LoVo (cell line): Measurements from ENCODE around the gene DOK4.
"Not testable (repeated sequence)": the region's sequence is repeated elsewhere in the genome, so short reads cannot be mapped to it uniquely, and the experiment has no call there.

ENCODE experiments used
- DNase-seq: peaks from one replicate; pipeline ENCODE4 v3.0.0-alpha.2; 2016; ENCODE audit warnings: low spot score

The DOK4 gene

GRCh38 chr16:57445510-57445909 lies 40.8 kb downstream of the DOK4 start:
- no peak for DNase-seq

GRCh38 chr16:57444711-57445110 lies 41.6 kb downstream of the DOK4 start:
- no peak for DNase-seq

- DNase-seq, result not testable (repeated sequence)
Measured at GRCh38 chr16:57440551-57440950, 45.7 kb downstream of the DOK4 start.

- DNase-seq, result not testable (repeated sequence)
Measured at GRCh38 chr16:57439947-57440346, 46.3 kb downstream of the DOK4 start.

- no peak for DNase-seq
Measured at GRCh38 chr16:57435838-57436237, 50.5 kb downstream of the DOK4 start.

- no peak for DNase-seq
Measured at GRCh38 chr16:57434003-57434402, 52.3 kb downstream of the DOK4 start.

- DNase-seq, result no peak
Measured at GRCh38 chr16:57432989-57433388, 53.3 kb downstream of the DOK4 start.

- no peak for DNase-seq
Measured at GRCh38 chr16:57432505-57432904, 53.8 kb downstream of the DOK4 start.

- no peak for DNase-seq
Measured at GRCh38 chr16:57430955-57431354, 55.3 kb downstream of the DOK4 start.

GRCh38 chr16:57427824-57428223 lies 58.5 kb downstream of the DOK4 start:
- DNase-seq, result no peak

- DNase-seq, result no peak
Measured at GRCh38 chr16:57427307-57427706, 59.0 kb downstream of the DOK4 start.

- no peak for DNase-seq
Measured at GRCh38 chr16:57426356-57426755, 59.9 kb downstream of the DOK4 start.

GRCh38 chr16:57424583-57424982 lies 61.7 kb downstream of the DOK4 start:
- DNase-seq, result no peak

GRCh38 chr16:57423152-57423551 lies 63.1 kb downstream of the DOK4 start:
- no peak for DNase-seq

- DNase-seq, result peak; percentile 39
Measured at GRCh38 chr16:57422026-57422944, 64.0 kb downstream of the DOK4 start.
